ENCODE data around the gene ELOB.

The ELOB gene

GRCh38 chr16:2816751-2817339, 39.8 kb upstream of the ELOB start, which contains the start of gene PRSS21:
Gene PRSS21, plus strand, starts transcription at chr16:2817237. Its CDS starts 32 bp downstream, at chr16:2817269.
- Mint-ChIP-seq H3K4me1 (ENCODE audit: low read depth) (no peaks in the 10 kb centered on the region), H3K4me3 (peak within 1 kb of the TSS; percentile 57), H3K27ac (peak within 1 kb of the TSS; percentile 61), H3K36me3 (no peaks in the 10 kb centered on the region), H3K27me3 (no peaks in the 10 kb centered on the region), H3K9me3 (ENCODE audit: low read depth) (no peaks in the 10 kb centered on the region)

GRCh38 chr16:2815299-2815771, 38.3 kb upstream of the ELOB start:
- Mint-ChIP-seq H3K27ac (no peak overlapping the region), H3K4me1 (ENCODE audit: low read depth) (no peaks in the 10 kb centered on the region), H3K27me3 (no peaks in the 10 kb centered on the region), H3K9me3 (ENCODE audit: low read depth) (no peaks in the 10 kb centered on the region), H3K4me3 (no peak overlapping the region), H3K36me3 (no peaks in the 10 kb centered on the region)

- Mint-ChIP-seq H3K9me3 (ENCODE audit: low read depth) (no peaks in the 10 kb centered on the region), H3K4me1 (ENCODE audit: low read depth) (no peaks in the 10 kb centered on the region), H3K27ac (no peak overlapping the region), H3K27me3 (no peaks in the 10 kb centered on the region), H3K36me3 (no peaks in the 10 kb centered on the region), H3K4me3 (no peak overlapping the region)
Measured at GRCh38 chr16:2814551-2815298, 37.6 kb upstream of the ELOB start.

GRCh38 chr16:2813771-2814221, 36.7 kb upstream of the ELOB start:
- H3K4me1 Mint-ChIP-seq (ENCODE audit: low read depth): no peaks in the 10 kb centered on the region
- H3K27ac Mint-ChIP-seq: no peak overlapping the region
- no peak overlapping the region for H3K4me3 Mint-ChIP-seq
- no peaks in the 10 kb centered on the region for H3K9me3 Mint-ChIP-seq (ENCODE audit: low read depth)
- no peaks in the 10 kb centered on the region for H3K36me3 Mint-ChIP-seq
- peaks cover 2% of the 10 kb centered on the region for H3K27me3 Mint-ChIP-seq

GRCh38 chr16:2811703-2812471, 34.8 kb upstream of the ELOB start:
- H3K4me3 Mint-ChIP-seq: no peak overlapping the region
- H3K27me3 Mint-ChIP-seq: peaks cover 3% of the 10 kb centered on the region
- no peaks in the 10 kb centered on the region for H3K4me1 Mint-ChIP-seq (ENCODE audit: low read depth)
- H3K36me3 Mint-ChIP-seq: no peaks in the 10 kb centered on the region
- no peaks in the 10 kb centered on the region for H3K9me3 Mint-ChIP-seq (ENCODE audit: low read depth)
- H3K27ac Mint-ChIP-seq: no peak overlapping the region

- H3K27me3 Mint-ChIP-seq: peaks cover 3% of the 10 kb centered on the region
- no peaks in the 10 kb centered on the region for H3K4me1 Mint-ChIP-seq (ENCODE audit: low read depth)
- H3K9me3 Mint-ChIP-seq (ENCODE audit: low read depth): no peaks in the 10 kb centered on the region
- H3K27ac Mint-ChIP-seq: no peak overlapping the region
- no peaks in the 10 kb centered on the region for H3K36me3 Mint-ChIP-seq
- H3K4me3 Mint-ChIP-seq: no peak overlapping the region
Measured at GRCh38 chr16:2810651-2811050, 33.6 kb upstream of the ELOB start.

- Mint-ChIP-seq H3K27me3 (peaks cover 3% of the 10 kb centered on the region), H3K27ac (no peak overlapping the region), H3K36me3 (no peaks in the 10 kb centered on the region), H3K4me1 (ENCODE audit: low read depth) (no peaks in the 10 kb centered on the region), H3K4me3 (no peak overlapping the region), H3K9me3 (ENCODE audit: low read depth) (no peaks in the 10 kb centered on the region)
Measured at GRCh38 chr16:2809149-2809760, 32.2 kb upstream of the ELOB start.

GRCh38 chr16:2808181-2808580, 31.1 kb upstream of the ELOB start:
- no peaks in the 10 kb centered on the region for H3K4me1 Mint-ChIP-seq (ENCODE audit: low read depth)
- no peak overlapping the region for H3K4me3 Mint-ChIP-seq
- peaks cover 3% of the 10 kb centered on the region for H3K36me3 Mint-ChIP-seq
- H3K27me3 Mint-ChIP-seq: peaks cover 3% of the 10 kb centered on the region
- H3K27ac Mint-ChIP-seq: no peak overlapping the region
- peaks cover 5% of the 10 kb centered on the region for H3K9me3 Mint-ChIP-seq (ENCODE audit: low read depth)

- H3K36me3 Mint-ChIP-seq: peaks cover 3% of the 10 kb centered on the region
- H3K9me3 Mint-ChIP-seq (ENCODE audit: low read depth): peaks cover 5% of the 10 kb centered on the region
- no peak overlapping the region for H3K27ac Mint-ChIP-seq
- H3K27me3 Mint-ChIP-seq: peaks cover 3% of the 10 kb centered on the region
- no peak overlapping the region for H3K4me3 Mint-ChIP-seq
- no peaks in the 10 kb centered on the region for H3K4me1 Mint-ChIP-seq (ENCODE audit: low read depth)
Measured at GRCh38 chr16:2806286-2806685, 29.2 kb upstream of the ELOB start.

- H3K4me1 Mint-ChIP-seq (ENCODE audit: low read depth): no peaks in the 10 kb centered on the region
- no peak overlapping the region for H3K27ac Mint-ChIP-seq
- no peak overlapping the region for H3K4me3 Mint-ChIP-seq
- H3K9me3 Mint-ChIP-seq (ENCODE audit: low read depth): peaks cover 5% of the 10 kb centered on the region
- peaks cover 3% of the 10 kb centered on the region for H3K27me3 Mint-ChIP-seq
- H3K36me3 Mint-ChIP-seq: peaks cover 3% of the 10 kb centered on the region
Measured at GRCh38 chr16:2804728-2805127, 27.6 kb upstream of the ELOB start.

- Mint-ChIP-seq H3K27ac (no peak overlapping the region), H3K4me3 (no peak overlapping the region), H3K36me3 (peaks cover 3% of the 10 kb centered on the region), H3K9me3 (ENCODE audit: low read depth) (peaks cover 5% of the 10 kb centered on the region), H3K4me1 (ENCODE audit: low read depth) (no peaks in the 10 kb centered on the region), H3K27me3 (no peaks in the 10 kb centered on the region)
Measured at GRCh38 chr16:2803545-2804195, 26.6 kb upstream of the ELOB start.

- peaks cover 3% of the 10 kb centered on the region for H3K36me3 Mint-ChIP-seq
- no peaks in the 10 kb centered on the region for H3K27me3 Mint-ChIP-seq
- no peaks in the 10 kb centered on the region for H3K4me1 Mint-ChIP-seq (ENCODE audit: low read depth)
- H3K27ac Mint-ChIP-seq: no peak overlapping the region
- peaks cover 5% of the 10 kb centered on the region for H3K9me3 Mint-ChIP-seq (ENCODE audit: low read depth)
- H3K4me3 Mint-ChIP-seq: no peak overlapping the region
Measured at GRCh38 chr16:2799859-2800226, 22.8 kb upstream of the ELOB start.

GRCh38 chr16:2799205-2799858, 22.3 kb upstream of the ELOB start:
- peaks cover 3% of the 10 kb centered on the region for H3K36me3 Mint-ChIP-seq
- H3K4me1 Mint-ChIP-seq (ENCODE audit: low read depth): no peaks in the 10 kb centered on the region
- no peak overlapping the region for H3K27ac Mint-ChIP-seq
- H3K4me3 Mint-ChIP-seq: no peak overlapping the region
- peaks cover 5% of the 10 kb centered on the region for H3K9me3 Mint-ChIP-seq (ENCODE audit: low read depth)
- peaks cover 2% of the 10 kb centered on the region for H3K27me3 Mint-ChIP-seq

GRCh38 chr16:2798723-2799204, 21.7 kb upstream of the ELOB start:
- H3K4me1 Mint-ChIP-seq (ENCODE audit: low read depth): no peaks in the 10 kb centered on the region
- no peak overlapping the region for H3K27ac Mint-ChIP-seq
- peaks cover 3% of the 10 kb centered on the region for H3K9me3 Mint-ChIP-seq (ENCODE audit: low read depth)
- H3K4me3 Mint-ChIP-seq: no peak overlapping the region
- H3K36me3 Mint-ChIP-seq: peaks cover 2% of the 10 kb centered on the region
- H3K27me3 Mint-ChIP-seq: peaks cover 3% of the 10 kb centered on the region
